Measurements from ENCODE around the gene CSNK2B. TPM values are rescaled to one million over a fixed set of nuclear protein-coding genes. Genes with fewer than 3 reads are reported as not detected.

The CSNK2B gene
- total and polyA plus RNA-seq, 10 of the 15 experiments (the other 5 are each of a cell fraction or from before 2014, with no cell fraction given) = 56.3 to 405 (median 286) TPM

DNA sequence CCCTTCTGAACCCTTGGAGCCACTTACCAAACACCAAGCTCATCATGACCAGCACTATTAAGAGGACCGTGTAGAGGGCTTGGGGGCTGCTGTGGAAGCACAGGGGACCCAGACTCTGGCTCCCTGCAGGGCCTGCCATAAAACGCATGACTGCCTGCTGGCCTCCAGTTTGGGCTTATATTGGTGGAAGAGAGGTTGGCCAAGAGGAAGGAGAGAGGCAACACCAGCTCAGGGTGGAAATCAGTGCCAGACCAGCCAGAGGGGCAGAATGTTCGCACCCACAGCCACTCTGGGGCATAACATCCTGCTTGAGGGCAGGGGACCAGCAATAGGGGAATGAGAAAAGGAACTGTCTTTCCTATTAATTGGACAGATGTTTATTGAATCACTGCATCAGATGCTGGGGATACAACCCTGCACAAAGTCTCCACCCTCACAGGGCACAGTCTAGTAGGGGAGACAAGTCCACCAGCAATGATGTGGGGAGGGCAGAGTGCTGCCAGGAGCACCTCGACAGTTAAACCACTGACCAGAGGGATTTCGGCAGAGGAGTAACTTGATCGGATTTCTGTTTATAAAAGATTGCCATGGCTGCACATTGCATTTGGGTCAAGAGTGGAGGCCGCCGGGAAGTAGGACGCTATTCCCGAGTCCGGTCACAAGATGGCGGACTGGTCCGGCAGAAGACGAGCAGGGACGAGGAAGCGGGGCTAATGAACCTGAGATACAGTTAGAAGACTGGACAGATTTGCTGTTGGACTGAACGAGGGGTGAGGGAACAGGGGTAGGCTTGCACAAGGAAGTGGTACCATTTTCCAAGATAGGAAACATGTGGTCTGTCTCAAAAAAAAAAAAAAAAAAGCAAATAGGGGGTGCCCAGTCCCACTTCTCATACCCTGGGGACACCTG lies 14.6 kb downstream of the CSNK2B start, which contains the start of gene LY6G5C:
LY6G5C (minus strand) TSS at position 842 of the 909 bp plus-strand sequence; CDS start at position 148, 694 bp downstream.
- ATAC-seq (peak; percentile 83), FAIRE-seq (peak; percentile 94), DNase-seq (ENCODE audit: low read depth, low spot score) (no peak)
- peak within 1 kb of the TSS; percentile 87 for H3K4me2 ChIP-seq (ENCODE audit: control insufficient read depth, insufficient read depth)
- 12% methylated on average over 17 of the region's 17 CpGs for WGBS (ENCODE audit: insufficient coverage, insufficient replicate concordance, low lambda C conversion rate, missing lambda C conversion rate)
- ChIA-PET CTCF (interaction anchor here (0.6 to 2.7 kb wide), 31 partner anchors 8 to 272 kb away, joined by 3 to 16 read pairs (median 3); partner anchors contain the start of genes HSPA1A, HSPA1L and LY6G5B), SMC1A (ENCODE audit: uncharacterized antibody, unreplicated experiment) (interaction anchor here (0.7 to 2.5 kb wide), 8 partner anchors 50 to 243 kb away, joined by 3 to 12 read pairs (median 4); partner anchors contain the start of gene MSH5), RAD21 (ENCODE audit: unreplicated experiment) (interaction anchor here (0.7 to 2.5 kb wide), 10 partner anchors 9 to 242 kb away, joined by 3 to 30 read pairs (median 4); partner anchors contain the start of genes ATP6V1G2, DDAH2 and NEU1), POLR2A (interaction anchor here (0.6 to 0.7 kb wide), 4 partner anchors 58 to 147 kb away, joined by 3 to 7 read pairs (median 4); partner anchors contain the start of gene HSPA1B)
- H2AFZ ChIP-seq (ENCODE audit: control insufficient read depth, low read depth, low read length) = peak within 1 kb of the TSS; percentile 79
- BruUV-seq (replicated peaks) = no TSS peak
- H4K20me1 ChIP-seq (ENCODE audit: control insufficient read depth, insufficient read depth) = no peaks in the 10 kb centered on the region
- no peaks in the 10 kb centered on the region for H3K79me2 ChIP-seq (ENCODE audit: control insufficient read depth, insufficient read depth, low read length)
- H3K9ac ChIP-seq (ENCODE audit: control insufficient read depth, insufficient read depth, low read length) = peak within 1 kb of the TSS; percentile 41
- H3K36me3 ChIP-seq (ENCODE audit: control insufficient read depth in 2 of 2, insufficient read depth in 2 of 2, low read length in 1 of 2) = no peaks in the 10 kb centered on the region
- H3K9me3 ChIP-seq (replicated peaks; ENCODE audit: control insufficient read depth, insufficient read depth, low read length) = no peaks in the 10 kb centered on the region
- H3K4me3 ChIP-seq = peak within 1 kb of the TSS; percentile 71
- in situ Hi-C loops (cut with MboI) = no loop called here
- peaks cover 6% of the 10 kb centered on the region for H3K4me1 ChIP-seq (ENCODE audit: control insufficient read depth, insufficient read depth, low read length)
- H3K27me3 ChIP-seq (replicated peaks in 1 of 2; ENCODE audit: control insufficient read depth in 2 of 2, insufficient read depth in 2 of 2, low read length in 1 of 2) = no peaks in the 10 kb centered on the region
- intact Hi-C loops (cut with micrococcal nuclease; ENCODE audit: unreplicated experiment) = loop anchor here (1.0 to 5.0 kb wide), 4 partner anchors 52 to 183 kb away; no protein-coding TSS in a partner anchor
- H3K27ac ChIP-seq (ENCODE audit: control insufficient read depth, insufficient read depth) = peak within 1 kb of the TSS; percentile 15; the same call in 1 of the 2 replicates
- TF ChIP-seq SMARCA5 (IDR thresholded peaks at IDR 0.05) = no peak
- TF ChIP-seq, protein P1, sequence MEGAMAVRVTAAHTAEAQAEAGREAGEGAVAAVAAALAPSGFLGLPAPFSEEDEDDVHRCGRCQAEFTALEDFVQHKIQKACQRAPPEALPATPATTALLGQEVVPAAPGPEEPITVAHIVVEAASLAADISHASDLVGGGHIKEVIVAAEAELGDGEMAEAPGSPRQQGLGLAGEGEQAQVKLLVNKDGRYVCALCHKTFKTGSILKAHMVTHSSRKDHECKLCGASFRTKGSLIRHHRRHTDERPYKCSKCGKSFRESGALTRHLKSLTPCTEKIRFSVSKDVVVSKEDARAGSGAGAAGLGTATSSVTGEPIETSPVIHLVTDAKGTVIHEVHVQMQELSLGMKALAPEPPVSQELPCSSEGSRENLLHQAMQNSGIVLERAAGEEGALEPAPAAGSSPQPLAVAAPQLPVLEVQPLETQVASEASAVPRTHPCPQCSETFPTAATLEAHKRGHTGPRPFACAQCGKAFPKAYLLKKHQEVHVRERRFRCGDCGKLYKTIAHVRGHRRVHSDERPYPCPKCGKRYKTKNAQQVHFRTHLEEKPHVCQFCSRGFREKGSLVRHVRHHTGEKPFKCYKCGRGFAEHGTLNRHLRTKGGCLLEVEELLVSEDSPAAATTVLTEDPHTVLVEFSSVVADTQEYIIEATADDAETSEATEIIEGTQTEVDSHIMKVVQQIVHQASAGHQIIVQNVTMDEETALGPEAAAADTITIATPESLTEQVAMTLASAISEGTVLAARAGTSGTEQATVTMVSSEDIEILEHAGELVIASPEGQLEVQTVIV (IDR thresholded peaks at IDR 0.05; ENCODE audit: borderline replicate concordance, partially characterized antibody) = no peak
- TF ChIP-seq, protein P2, sequence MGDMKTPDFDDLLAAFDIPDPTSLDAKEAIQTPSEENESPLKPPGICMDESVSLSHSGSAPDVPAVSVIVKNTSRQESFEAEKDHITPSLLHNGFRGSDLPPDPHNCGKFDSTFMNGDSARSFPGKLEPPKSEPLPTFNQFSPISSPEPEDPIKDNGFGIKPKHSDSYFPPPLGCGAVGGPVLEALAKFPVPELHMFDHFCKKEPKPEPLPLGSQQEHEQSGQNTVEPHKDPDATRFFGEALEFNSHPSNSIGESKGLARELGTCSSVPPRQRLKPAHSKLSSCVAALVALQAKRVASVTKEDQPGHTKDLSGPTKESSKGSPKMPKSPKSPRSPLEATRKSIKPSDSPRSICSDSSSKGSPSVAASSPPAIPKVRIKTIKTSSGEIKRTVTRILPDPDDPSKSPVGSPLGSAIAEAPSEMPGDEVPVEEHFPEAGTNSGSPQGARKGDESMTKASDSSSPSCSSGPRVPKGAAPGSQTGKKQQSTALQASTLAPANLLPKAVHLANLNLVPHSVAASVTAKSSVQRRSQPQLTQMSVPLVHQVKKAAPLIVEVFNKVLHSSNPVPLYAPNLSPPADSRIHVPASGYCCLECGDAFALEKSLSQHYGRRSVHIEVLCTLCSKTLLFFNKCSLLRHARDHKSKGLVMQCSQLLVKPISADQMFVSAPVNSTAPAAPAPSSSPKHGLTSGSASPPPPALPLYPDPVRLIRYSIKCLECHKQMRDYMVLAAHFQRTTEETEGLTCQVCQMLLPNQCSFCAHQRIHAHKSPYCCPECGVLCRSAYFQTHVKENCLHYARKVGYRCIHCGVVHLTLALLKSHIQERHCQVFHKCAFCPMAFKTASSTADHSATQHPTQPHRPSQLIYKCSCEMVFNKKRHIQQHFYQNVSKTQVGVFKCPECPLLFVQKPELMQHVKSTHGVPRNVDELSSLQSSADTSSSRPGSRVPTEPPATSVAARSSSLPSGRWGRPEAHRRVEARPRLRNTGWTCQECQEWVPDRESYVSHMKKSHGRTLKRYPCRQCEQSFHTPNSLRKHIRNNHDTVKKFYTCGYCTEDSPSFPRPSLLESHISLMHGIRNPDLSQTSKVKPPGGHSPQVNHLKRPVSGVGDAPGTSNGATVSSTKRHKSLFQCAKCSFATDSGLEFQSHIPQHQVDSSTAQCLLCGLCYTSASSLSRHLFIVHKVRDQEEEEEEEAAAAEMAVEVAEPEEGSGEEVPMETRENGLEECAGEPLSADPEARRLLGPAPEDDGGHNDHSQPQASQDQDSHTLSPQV (IDR thresholded peaks at IDR 0.05) = 0 out of 2 replicates have a peak, but pooled peaks have one; percentile 27
- TF ChIP-seq, protein P3, sequence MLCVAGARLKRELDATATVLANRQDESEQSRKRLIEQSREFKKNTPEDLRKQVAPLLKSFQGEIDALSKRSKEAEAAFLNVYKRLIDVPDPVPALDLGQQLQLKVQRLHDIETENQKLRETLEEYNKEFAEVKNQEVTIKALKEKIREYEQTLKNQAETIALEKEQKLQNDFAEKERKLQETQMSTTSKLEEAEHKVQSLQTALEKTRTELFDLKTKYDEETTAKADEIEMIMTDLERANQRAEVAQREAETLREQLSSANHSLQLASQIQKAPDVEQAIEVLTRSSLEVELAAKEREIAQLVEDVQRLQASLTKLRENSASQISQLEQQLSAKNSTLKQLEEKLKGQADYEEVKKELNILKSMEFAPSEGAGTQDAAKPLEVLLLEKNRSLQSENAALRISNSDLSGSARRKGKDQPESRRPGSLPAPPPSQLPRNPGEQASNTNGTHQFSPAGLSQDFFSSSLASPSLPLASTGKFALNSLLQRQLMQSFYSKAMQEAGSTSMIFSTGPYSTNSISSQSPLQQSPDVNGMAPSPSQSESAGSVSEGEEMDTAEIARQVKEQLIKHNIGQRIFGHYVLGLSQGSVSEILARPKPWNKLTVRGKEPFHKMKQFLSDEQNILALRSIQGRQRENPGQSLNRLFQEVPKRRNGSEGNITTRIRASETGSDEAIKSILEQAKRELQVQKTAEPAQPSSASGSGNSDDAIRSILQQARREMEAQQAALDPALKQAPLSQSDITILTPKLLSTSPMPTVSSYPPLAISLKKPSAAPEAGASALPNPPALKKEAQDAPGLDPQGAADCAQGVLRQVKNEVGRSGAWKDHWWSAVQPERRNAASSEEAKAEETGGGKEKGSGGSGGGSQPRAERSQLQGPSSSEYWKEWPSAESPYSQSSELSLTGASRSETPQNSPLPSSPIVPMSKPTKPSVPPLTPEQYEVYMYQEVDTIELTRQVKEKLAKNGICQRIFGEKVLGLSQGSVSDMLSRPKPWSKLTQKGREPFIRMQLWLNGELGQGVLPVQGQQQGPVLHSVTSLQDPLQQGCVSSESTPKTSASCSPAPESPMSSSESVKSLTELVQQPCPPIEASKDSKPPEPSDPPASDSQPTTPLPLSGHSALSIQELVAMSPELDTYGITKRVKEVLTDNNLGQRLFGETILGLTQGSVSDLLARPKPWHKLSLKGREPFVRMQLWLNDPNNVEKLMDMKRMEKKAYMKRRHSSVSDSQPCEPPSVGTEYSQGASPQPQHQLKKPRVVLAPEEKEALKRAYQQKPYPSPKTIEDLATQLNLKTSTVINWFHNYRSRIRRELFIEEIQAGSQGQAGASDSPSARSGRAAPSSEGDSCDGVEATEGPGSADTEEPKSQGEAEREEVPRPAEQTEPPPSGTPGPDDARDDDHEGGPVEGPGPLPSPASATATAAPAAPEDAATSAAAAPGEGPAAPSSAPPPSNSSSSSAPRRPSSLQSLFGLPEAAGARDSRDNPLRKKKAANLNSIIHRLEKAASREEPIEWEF (IDR thresholded peaks at IDR 0.05; ENCODE audit: insufficient replicate concordance, low read depth, low read length) = no peak
- TF ChIP-seq RFX5 (IDR thresholded peaks at IDR 0.05; ENCODE audit: low read depth, low read length) = no peak
- TF ChIP-seq NFIC (IDR thresholded peaks at IDR 0.05; ENCODE audit: low read depth, low read length) = no peak
- TF ChIP-seq LARP7 (IDR thresholded peaks at IDR 0.05) = no peak; the same call in 1 of the 2 replicates
- TF ChIP-seq ZNF622 (IDR thresholded peaks at IDR 0.05) = no peak
